ENCODE results near the gene CLSTN2.

The CLSTN2 gene

GRCh38 chr3:140351466-140351865, 416.5 kb downstream of the CLSTN2 start:
- DNase-seq, result no peak

GRCh38 chr3:140355481-140355880, 420.5 kb downstream of the CLSTN2 start:
- DNase-seq, result no peak

- DNase-seq, result no peak
Measured at GRCh38 chr3:140358686-140359085, 423.7 kb downstream of the CLSTN2 start.

GRCh38 chr3:140359233-140359995, 424.4 kb downstream of the CLSTN2 start:
- no peak for DNase-seq

GRCh38 chr3:140360332-140360731, 425.3 kb downstream of the CLSTN2 start:
- DNase-seq, result no peak

- DNase-seq, result no peak
Measured at GRCh38 chr3:140363801-140364200, 428.8 kb downstream of the CLSTN2 start.

- no peak for DNase-seq
Measured at GRCh38 chr3:140365872-140366697, 431.1 kb downstream of the CLSTN2 start.

- no peak for DNase-seq
Measured at GRCh38 chr3:140368223-140368811, 433.3 kb downstream of the CLSTN2 start.

GRCh38 chr3:140370686-140371085, 435.7 kb downstream of the CLSTN2 start:
- no peak for DNase-seq

- DNase-seq, result no peak
Measured at GRCh38 chr3:140373234-140373633, 438.2 kb downstream of the CLSTN2 start.

- DNase-seq, result no peak
Measured at GRCh38 chr3:140375002-140375401, 440.0 kb downstream of the CLSTN2 start.

- DNase-seq, result no peak
Measured at GRCh38 chr3:140376136-140376889, 441.3 kb downstream of the CLSTN2 start.

GRCh38 chr3:140377644-140378043, 442.7 kb downstream of the CLSTN2 start:
- no peak for DNase-seq

- DNase-seq, result no peak
Measured at GRCh38 chr3:140378571-140379340, 443.8 kb downstream of the CLSTN2 start.

- DNase-seq, result no peak
Measured at GRCh38 chr3:140384028-140384771, 449.2 kb downstream of the CLSTN2 start.

- no peak for DNase-seq
Measured at GRCh38 chr3:140384876-140385275, 449.9 kb downstream of the CLSTN2 start.

- no peak for DNase-seq
Measured at GRCh38 chr3:140386357-140387100, 451.5 kb downstream of the CLSTN2 start.

GRCh38 chr3:140387244-140387643, 452.3 kb downstream of the CLSTN2 start:
- no peak for DNase-seq

GRCh38 chr3:140388202-140388922, 453.4 kb downstream of the CLSTN2 start:
- DNase-seq, result no peak

GRCh38 chr3:140391061-140391460, 456.1 kb downstream of the CLSTN2 start:
- no peak for DNase-seq
